Hepatocyte (in vitro differentiated cells): Measurements from ENCODE around the gene GPHN. TPM values are rescaled to one million over a fixed set of nuclear protein-coding genes. Genes with fewer than 3 reads are reported as not detected.

ENCODE experiments used
- DNase-seq: peaks from one replicate; pipeline ENCODE4 v3.0.0-alpha.2; 2016; ENCODE audit warnings: low spot score
- H2AFZ ChIP-seq: fragments of 200-600 bp; sonication (generic); 2 replicates; pipeline ENCODE4 v1.6.0; 2016; ENCODE audit warnings: antibody characterized with exemption, mild to moderate bottlenecking
- H3K27ac ChIP-seq: fragments of 200-600 bp; sonication (generic); 2 replicates; pipeline ENCODE4 v1.5.1; 2016; ENCODE audit warnings: mild to moderate bottlenecking
- H3K27me3 ChIP-seq: fragments of 200-600 bp; sonication (generic); 2 replicates; pipeline ENCODE4 v1.6.1; 2016
- H3K36me3 ChIP-seq: fragments of 200-600 bp; sonication (generic); replicated peaks from 2 replicates; pipeline ENCODE4 v1.5.1; 2016; ENCODE audit warnings: low read depth; ENCODE audit not compliant: insufficient read depth
- H3K4me1 ChIP-seq: fragments of 200-600 bp; sonication (generic); 2 replicates; pipeline ENCODE4 v1.5.1; 2016; ENCODE audit warnings: mild to moderate bottlenecking, moderate library complexity; ENCODE audit not compliant: insufficient read depth
- H3K4me2 ChIP-seq: fragments of 200-600 bp; sonication (generic); 2 replicates; pipeline ENCODE4 v1.6.0; 2016
- H3K4me3 ChIP-seq: fragments of 200-600 bp; sonication (generic); 2 replicates; pipeline ENCODE4 v1.5.1; 2016; ENCODE audit warnings: mild to moderate bottlenecking
- H3K79me2 ChIP-seq: fragments of 200-600 bp; sonication (generic); 2 replicates; pipeline ENCODE4 v1.6.0; 2017; ENCODE audit warnings: mild to moderate bottlenecking
- H3K9me2 ChIP-seq: fragments of 200-600 bp; sonication (generic); replicated peaks from 2 replicates; pipeline ENCODE4 v1.6.0; 2017; ENCODE audit warnings: mild to moderate bottlenecking; ENCODE audit not compliant: insufficient read depth
- H3K9me3 ChIP-seq: fragments of 200-600 bp; sonication (generic); 2 replicates; pipeline ENCODE4 v1.5.1; 2016; ENCODE audit warnings: low read depth, mild to moderate bottlenecking
- H4K20me1 ChIP-seq: fragments of 200-600 bp; sonication (generic); 2 replicates; pipeline ENCODE4 v1.6.0; 2016; ENCODE audit warnings: mild to moderate bottlenecking; ENCODE audit not compliant: insufficient read depth, poor library complexity, severe bottlenecking
- CTCF ChIP-seq: fragments of 200-600 bp; sonication (generic); IDR thresholded peaks from 2 replicates; pipeline ENCODE4 v1.5.1; 2016; ENCODE audit warnings: antibody characterized with exemption, mild to moderate bottlenecking; ENCODE audit not compliant: poor library complexity
- EZH2 ChIP-seq: fragments of 200-600 bp; sonication (generic); IDR thresholded peaks from 2 replicates; pipeline ENCODE4 v1.6.1; 2016; ENCODE audit warnings: antibody characterized with exemption, mild to moderate bottlenecking, borderline replicate concordance
- EZH2phosphoT487 ChIP-seq: fragments of 200-600 bp; sonication (generic); IDR thresholded peaks from one replicate; pipeline ENCODE4 v1.6.1; 2018; ENCODE audit warnings: antibody characterized with exemption, mild to moderate bottlenecking, low read depth, moderate library complexity; ENCODE audit not compliant: unreplicated experiment, severe bottlenecking
- WGBS: methylation state at CpG from one replicate; pipeline ENCODE4 v1.1.6; 2016; ENCODE audit warnings: low lambda C conversion rate; ENCODE audit errors: missing lambda C conversion rate; 5-methylcytosine and 5-hydroxymethylcytosine counted together
- polyA plus RNA-seq: library from polyadenylated mRNA; unstranded; fragments of >200 nt; fragmentation: Nextera tagmentation; extraction: Ambion mirVana; gene quantifications from 2 replicates; pipeline ENCODE4 v1.2.1, GENCODE V29; 2016
- total RNA-seq: library from RNA; depleted of rRNA; stranded (reverse); fragments of >200 nt; gene quantifications from 2 replicates; pipeline ENCODE4 v1.2.3, GENCODE V29; 2014

GPHN gene
- total and polyA plus RNA-seq, 2 experiments from 2014 or later, result 9.3 to 10.7 TPM

GRCh38 chr14:67168110-67168441 lies 660.1 kb downstream of the GPHN start:
- Histone ChIP-seq H3K9me3 (no peaks in the 10 kb centered on the region), H4K20me1 (no peaks in the 10 kb centered on the region), H2AFZ (no peak overlapping the region), H3K4me1 (no peaks in the 10 kb centered on the region), H3K27ac (no peak overlapping the region), H3K79me2 (no peaks in the 10 kb centered on the region), H3K27me3 (no peaks in the 10 kb centered on the region), H3K4me2 (no peak overlapping the region), H3K4me3 (no peak overlapping the region), H3K36me3 (no peaks in the 10 kb centered on the region), H3K9me2 (no peaks in the 10 kb centered on the region)
- TF ChIP-seq CTCF (no peak), EZH2phosphoT487 (no peak), EZH2 (no peak)
- 90% methylated on average over 1 of the region's 1 CpG for WGBS
- DNase-seq, result no peak

GRCh38 chr14:67170660-67171059 lies 662.7 kb downstream of the GPHN start:
- no peaks in the 10 kb centered on the region for H3K9me3 ChIP-seq
- H4K20me1 ChIP-seq, result no peaks in the 10 kb centered on the region
- H3K4me2 ChIP-seq, result no peak overlapping the region
- H3K27me3 ChIP-seq, result no peaks in the 10 kb centered on the region
- no peaks in the 10 kb centered on the region for H3K36me3 ChIP-seq
- H2AFZ ChIP-seq, result no peak overlapping the region
- H3K79me2 ChIP-seq, result no peaks in the 10 kb centered on the region
- TF ChIP-seq EZH2 (no peak), EZH2phosphoT487 (no peak), CTCF (no peak)
- no peak overlapping the region for H3K4me3 ChIP-seq
- no peaks in the 10 kb centered on the region for H3K9me2 ChIP-seq
- WGBS, result 24% methylated on average over 1 of the region's 1 CpG
- no peak for DNase-seq
- no peak overlapping the region for H3K27ac ChIP-seq
- no peaks in the 10 kb centered on the region for H3K4me1 ChIP-seq

- Histone ChIP-seq H3K9me3 (no peaks in the 10 kb centered on the region), H3K4me1 (no peaks in the 10 kb centered on the region), H3K4me3 (no peak overlapping the region), H3K36me3 (no peaks in the 10 kb centered on the region), H3K27me3 (no peaks in the 10 kb centered on the region), H3K27ac (no peak overlapping the region), H2AFZ (no peak overlapping the region), H3K79me2 (no peaks in the 10 kb centered on the region), H4K20me1 (no peaks in the 10 kb centered on the region), H3K4me2 (no peak overlapping the region), H3K9me2 (no peaks in the 10 kb centered on the region)
- TF ChIP-seq EZH2phosphoT487, result no peak
- no peak for TF ChIP-seq CTCF
- no peak for TF ChIP-seq EZH2
- 98% methylated on average over 5 of the region's 5 CpGs for WGBS
- DNase-seq, result no peak
Observed at GRCh38 chr14:67172056-67172455, 664.1 kb downstream of the GPHN start.

GRCh38 chr14:67172520-67172919 lies 664.6 kb downstream of the GPHN start:
- Histone ChIP-seq H2AFZ (no peak overlapping the region), H3K4me1 (no peaks in the 10 kb centered on the region), H3K4me2 (no peak overlapping the region), H3K36me3 (no peaks in the 10 kb centered on the region), H4K20me1 (no peaks in the 10 kb centered on the region), H3K9me2 (no peaks in the 10 kb centered on the region), H3K4me3 (no peak overlapping the region), H3K27me3 (no peaks in the 10 kb centered on the region), H3K9me3 (no peaks in the 10 kb centered on the region), H3K79me2 (no peaks in the 10 kb centered on the region), H3K27ac (no peak overlapping the region)
- WGBS, result 100% methylated on average over 1 of the region's 1 CpG
- no peak for DNase-seq
- no peak for TF ChIP-seq EZH2phosphoT487
